Epithelial cell of esophagus (primary cell): ENCODE data around the gene SOX18.

Experiments
- DNase-seq: peaks from one replicate; pipeline ENCODE4 v3.0.0; 2010; ENCODE audit warnings: low read depth
- H3K4me3 ChIP-seq: 2 replicates; pipeline ENCODE4 v1.5.1; 2011; ENCODE audit warnings: mild to moderate bottlenecking, low read length, control low read depth
- CTCF ChIP-seq: IDR thresholded peaks from 2 replicates; pipeline ENCODE4 v1.5.1; 2011; ENCODE audit warnings: low read depth, mild to moderate bottlenecking, low read length, control low read depth, inconsistent platforms; ENCODE audit not compliant: insufficient read depth; ENCODE audit errors: missing control alignments

The SOX18 gene

GRCh38 chr20:64076061-64076997, 26.9 kb upstream of the SOX18 start:
- no peak for TF ChIP-seq CTCF
- no peak overlapping the region for H3K4me3 ChIP-seq

GRCh38 chr20:64075556-64075955, 26.1 kb upstream of the SOX18 start:
- TF ChIP-seq CTCF: no peak
- no peak overlapping the region for H3K4me3 ChIP-seq
- DNase-seq: no peak

More at GRCh38 chr20:64076061-64076997, 26.9 kb upstream of the SOX18 start:
- DNase-seq: no peak

GRCh38 chr20:64074963-64075362, 25.5 kb upstream of the SOX18 start:
- no peak for DNase-seq
- TF ChIP-seq CTCF: no peak
- no peak overlapping the region for H3K4me3 ChIP-seq

GRCh38 chr20:64074184-64074789, 24.8 kb upstream of the SOX18 start:
- no peak for DNase-seq
- H3K4me3 ChIP-seq: no peak overlapping the region
- no peak for TF ChIP-seq CTCF

GRCh38 chr20:64073476-64074183, 24.2 kb upstream of the SOX18 start:
- no peak for TF ChIP-seq CTCF
- no peak overlapping the region for H3K4me3 ChIP-seq
- no peak for DNase-seq

GRCh38 chr20:64072498-64073063, 23.1 kb upstream of the SOX18 start:
- H3K4me3 ChIP-seq: no peak overlapping the region
- no peak for TF ChIP-seq CTCF
- no peak for DNase-seq
